B cell (primary cell): ENCODE measurements around the gene IL17B. TPM values are rescaled to one million over a fixed set of nuclear protein-coding genes. Genes with fewer than 3 reads are reported as not detected.

Source experiments
- ATAC-seq: fragments of 200-7000 bp; cut with Tn5 transposase; one replicate; pipeline ENCODE4 v1.10.0; 2021; ENCODE audit warnings: low read depth, mild to moderate bottlenecking, moderate number of reproducible peaks, moderate library complexity
- CTCF ChIA-PET: fragments of 350-600 bp; sonication (Branson Sonifier 250); formaldehyde crosslinking; loops from one replicate; lab custom pipeline; 2021; ENCODE audit warnings: antibody characterized with exemption, inconsistent platforms; lab: Charles Lee
- POLR2A ChIA-PET: fragments of 350-600 bp; sonication (Branson Sonifier 250); formaldehyde crosslinking; loops from one replicate; lab custom pipeline; 2021; ENCODE audit warnings: antibody characterized with exemption; lab: Charles Lee
- DNase-seq: peaks from one replicate; pipeline ENCODE4 v3.0.0; 2013
- H2AFZ ChIP-seq: 2 replicates; pipeline ENCODE4 v1.6.1; 2012; ENCODE audit warnings: mild to moderate bottlenecking, low read depth, low read length; ENCODE audit not compliant: insufficient read depth, poor library complexity, severe bottlenecking
- H3K27ac ChIP-seq, 2 donors: 1 replicate in 1 of 2; 2 replicates in 1 of 2; pipeline ENCODE4 v1.5.1; 2012 to 2013; ENCODE audit warnings: low read length in 2 of 2, mild to moderate bottlenecking in 2 of 2, moderate library complexity in 1 of 2
- H3K27me3 ChIP-seq, 4 experiments: fragments of 200-600 bp in 1 of 4; sonication (generic) in 1 of 4; replicated peaks in 1 of 4; 1 replicate in 2 of 4; 2 replicates in 2 of 4; pipeline versions ENCODE4 v1.6.1 to v1.7.0; 2013 to 2016; ENCODE audit warnings: low read length in 3 of 4, mild to moderate bottlenecking in 2 of 4, mixed read lengths in 1 of 4, moderate library complexity in 1 of 4; ENCODE audit not compliant: insufficient read depth in 4 of 4, control insufficient read depth in 3 of 4; ENCODE audit errors: control extremely low read depth in 1 of 4
- H3K36me3 ChIP-seq, 2 experiments: replicated peaks in 1 of 2; 1 replicate in 1 of 2; 2 replicates in 1 of 2; pipeline versions ENCODE4 v1.6.1 to v1.7.1; 2013; ENCODE audit warnings: low read length in 1 of 2; ENCODE audit not compliant: insufficient read depth in 2 of 2, control insufficient read depth in 1 of 2; ENCODE audit errors: control extremely low read depth in 1 of 2, extremely low read depth in 1 of 2
- H3K4me1 ChIP-seq, 2 donors: fragments of 200-600 bp in 1 of 2; sonication (generic) in 1 of 2; 1 replicate in 1 of 2; 2 replicates in 1 of 2; pipeline versions ENCODE4 v1.5.1 to v1.6.1; 2013 to 2017; ENCODE audit warnings: low read length in 2 of 2; ENCODE audit not compliant: control insufficient read depth in 2 of 2, insufficient read depth in 2 of 2
- H3K4me2 ChIP-seq: replicated peaks from 2 replicates; pipeline ENCODE3; 2012; ENCODE audit warnings: mild to moderate bottlenecking, low read depth, low read length; ENCODE audit not compliant: poor library complexity, severe bottlenecking
- H3K4me3 ChIP-seq, 5 experiments: fragments of 200-600 bp in 1 of 5; sonication (generic) in 1 of 5; 1 replicate in 3 of 5; 2 replicates in 2 of 5; pipeline versions ENCODE4 v1.5.1 to v1.7.0; 2011 to 2016; ENCODE audit warnings: low read length in 4 of 5, mild to moderate bottlenecking in 4 of 5, low read depth in 2 of 5, control low read depth in 1 of 5, moderate library complexity in 1 of 5; ENCODE audit not compliant: insufficient read depth in 1 of 5; ENCODE audit errors: control extremely low read depth in 1 of 5, extremely low read depth in 1 of 5
- H3K79me2 ChIP-seq: fragments of 200-600 bp; sonication (generic); one replicate; pipeline ENCODE4 v1.6.0; 2016; ENCODE audit warnings: low read length; ENCODE audit not compliant: control insufficient read depth, insufficient read depth
- H3K9ac ChIP-seq: fragments of 200-600 bp; sonication (generic); 2 replicates; pipeline ENCODE4 v1.6.1; 2017; ENCODE audit warnings: mild to moderate bottlenecking, low read length, moderate library complexity
- H3K9me3 ChIP-seq, 3 donors: one replicate each; pipeline versions ENCODE4 v1.6.1 to v1.7.1; 2013; ENCODE audit warnings: low read length in 2 of 3; ENCODE audit not compliant: control insufficient read depth in 2 of 3, insufficient read depth in 1 of 3; ENCODE audit errors: control extremely low read depth in 1 of 3
- H4K20me1 ChIP-seq: 2 replicates; pipeline ENCODE4 v1.6.0; 2012; ENCODE audit warnings: mild to moderate bottlenecking, low read length; ENCODE audit not compliant: insufficient read depth, control insufficient read depth, poor library complexity, severe bottlenecking
- H3K27ac Mint-ChIP-seq: one replicate; pipeline ENCODE4 v1.8.0; 2021; ENCODE audit warnings: mixed read lengths
- H3K27me3 Mint-ChIP-seq: one replicate; pipeline ENCODE4 v1.8.0; 2021; ENCODE audit warnings: mixed read lengths
- H3K4me1 Mint-ChIP-seq: one replicate; pipeline ENCODE4 v1.8.0; 2021; ENCODE audit warnings: mixed read lengths
- H3K4me3 Mint-ChIP-seq: one replicate; pipeline ENCODE4 v1.8.0; 2021; ENCODE audit warnings: mixed read lengths
- H3K9me3 Mint-ChIP-seq: one replicate; pipeline ENCODE4 v1.8.0; 2022; ENCODE audit warnings: mixed read lengths; ENCODE audit not compliant: insufficient read depth
- EZH2 ChIP-seq: IDR thresholded peaks from 2 replicates; pipeline ENCODE4 v1.6.1; 2012; ENCODE audit warnings: borderline replicate concordance, low read depth, mild to moderate bottlenecking, moderate library complexity, low read length; ENCODE audit not compliant: insufficient read depth, poor library complexity, severe bottlenecking
- WGBS: methylation state at CpG from one replicate; pipeline ENCODE4 v1.1.5; 2013; ENCODE audit warnings: missing lambda C conversion rate; ENCODE audit not compliant: insufficient coverage; 5-methylcytosine and 5-hydroxymethylcytosine counted together
- intact Hi-C: fragments of 100-400 bp; cut with micrococcal nuclease; formaldehyde crosslinking; loops from one replicate; pipeline ENCODE4 v1.10.0; 2022
- polyA plus RNA-seq: library from polyadenylated mRNA; depleted of rRNA; stranded (reverse); fragments of >200 nt; gene quantifications from 2 replicates; pipeline ENCODE4 v1.2.3, GENCODE V29; 2012
- total RNA-seq, 2 donors: library from RNA; stranded (reverse); fragments of 120-200 nt in 1 of 2; gene quantifications; 1 replicate in 1 of 2; 2 replicates in 1 of 2; pipeline versions ENCODE4 v1.2.3 to v1.2.4, GENCODE V29; 2013 to 2022
- TF ChIP-seq, protein P1 (sequence below): fragments of 200-600 bp; IDR thresholded peaks from one replicate; pipeline ENCODE4 v1.8.0; 2022; ENCODE audit warnings: antibody characterized with exemption, mild to moderate bottlenecking

IL17B gene
- total and polyA plus RNA-seq, 2 donors (not counting 1 experiment from before 2014, with no cell fraction given) = not detected

DNA sequence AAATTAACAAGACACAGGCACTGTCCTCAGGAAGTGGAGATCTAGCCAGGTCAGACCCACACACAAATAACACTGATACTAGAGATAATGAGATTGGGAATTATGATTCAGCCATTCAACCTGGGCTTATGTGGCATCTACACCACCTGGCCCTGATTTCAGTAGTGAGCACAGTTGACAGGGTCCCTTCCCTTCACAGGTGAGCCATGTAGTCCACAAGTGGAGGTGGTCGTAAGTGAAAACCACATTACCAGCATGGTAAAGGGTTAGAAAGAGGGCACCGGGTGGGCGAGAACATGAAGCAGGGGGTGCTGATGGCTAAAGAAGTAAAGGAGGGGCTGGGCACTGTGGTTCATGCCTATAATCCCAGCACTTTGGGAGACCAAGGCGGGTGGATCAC, 48.3 kb upstream of the IL17B start:
- Histone ChIP-seq H3K9ac (no peak overlapping the region), H3K4me2 (no peak overlapping the region), H3K79me2 (no peaks in the 10 kb centered on the region), H3K36me3 (no peaks in the 10 kb centered on the region), H3K27ac (no peak overlapping the region), H3K4me3 (no peak overlapping the region), H4K20me1 (no peaks in the 10 kb centered on the region), H3K27me3 (peaks cover 0 to 9% (median 1%) of the 10 kb centered on the region in 4 experiments), H3K9me3 (peaks cover 0 to 7% (median 0%) of the 10 kb centered on the region in 3 donors), H2AFZ (no peak overlapping the region), H3K4me1 (no peaks in the 10 kb centered on the region)
- no peaks in the 10 kb centered on the region for H3K4me1 Mint-ChIP-seq
- ATAC-seq (no peak), DNase-seq (no peak)
- H3K9me3 Mint-ChIP-seq = no peaks in the 10 kb centered on the region
- no peak overlapping the region for H3K27ac Mint-ChIP-seq
- peaks cover 22% of the 10 kb centered on the region for H3K27me3 Mint-ChIP-seq
- ChIA-PET POLR2A (no interaction called here), CTCF (interaction anchor here (1.1 kb wide), 1 partner anchor 19 kb away, joined by 3 read pairs; no protein-coding TSS in a partner anchor)
- H3K4me3 Mint-ChIP-seq = no peak overlapping the region
- intact Hi-C loops = no loop called here
- WGBS = 75% methylated on average over 3 of the region's 4 CpGs
- TF ChIP-seq, protein P1, sequence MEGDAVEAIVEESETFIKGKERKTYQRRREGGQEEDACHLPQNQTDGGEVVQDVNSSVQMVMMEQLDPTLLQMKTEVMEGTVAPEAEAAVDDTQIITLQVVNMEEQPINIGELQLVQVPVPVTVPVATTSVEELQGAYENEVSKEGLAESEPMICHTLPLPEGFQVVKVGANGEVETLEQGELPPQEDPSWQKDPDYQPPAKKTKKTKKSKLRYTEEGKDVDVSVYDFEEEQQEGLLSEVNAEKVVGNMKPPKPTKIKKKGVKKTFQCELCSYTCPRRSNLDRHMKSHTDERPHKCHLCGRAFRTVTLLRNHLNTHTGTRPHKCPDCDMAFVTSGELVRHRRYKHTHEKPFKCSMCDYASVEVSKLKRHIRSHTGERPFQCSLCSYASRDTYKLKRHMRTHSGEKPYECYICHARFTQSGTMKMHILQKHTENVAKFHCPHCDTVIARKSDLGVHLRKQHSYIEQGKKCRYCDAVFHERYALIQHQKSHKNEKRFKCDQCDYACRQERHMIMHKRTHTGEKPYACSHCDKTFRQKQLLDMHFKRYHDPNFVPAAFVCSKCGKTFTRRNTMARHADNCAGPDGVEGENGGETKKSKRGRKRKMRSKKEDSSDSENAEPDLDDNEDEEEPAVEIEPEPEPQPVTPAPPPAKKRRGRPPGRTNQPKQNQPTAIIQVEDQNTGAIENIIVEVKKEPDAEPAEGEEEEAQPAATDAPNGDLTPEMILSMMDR = no peak
- no peak for TF ChIP-seq EZH2

DNA sequence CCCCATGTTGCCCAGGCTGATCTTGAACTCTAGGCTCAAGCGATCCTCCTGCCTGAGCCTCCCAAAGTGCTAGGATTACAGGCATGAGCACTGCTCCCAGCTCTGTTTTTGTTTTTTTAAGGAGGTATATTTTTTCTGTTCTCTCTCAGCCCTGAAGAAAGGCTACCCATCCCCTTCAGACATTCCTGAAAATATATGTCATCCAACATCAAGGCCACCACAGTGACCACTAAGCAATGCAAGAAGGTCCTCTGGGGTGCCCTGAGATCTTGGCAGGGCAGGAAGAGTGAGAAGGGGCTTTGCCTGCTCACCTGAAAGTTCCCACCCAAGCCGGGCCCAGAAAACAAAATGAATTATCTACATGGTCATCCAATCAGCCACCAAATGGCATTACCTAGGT, 47.8 kb upstream of the IL17B start:
- Histone ChIP-seq H3K27me3 (peaks cover 0 to 9% (median 1%) of the 10 kb centered on the region in 4 experiments), H3K9me3 (peaks cover 0 to 5% (median 0%) of the 10 kb centered on the region in 3 donors), H3K4me2 (no peak overlapping the region), H3K4me1 (no peaks in the 10 kb centered on the region), H3K79me2 (no peaks in the 10 kb centered on the region), H3K36me3 (no peaks in the 10 kb centered on the region), H3K27ac (no peak overlapping the region), H3K4me3 (no peak overlapping the region), H3K9ac (no peak overlapping the region), H4K20me1 (no peaks in the 10 kb centered on the region), H2AFZ (no peak overlapping the region)
- no peak overlapping the region for H3K27ac Mint-ChIP-seq
- ChIA-PET POLR2A (no interaction called here), CTCF (no interaction called here)
- intact Hi-C loops = no loop called here
- no CpG with 5 or more reads among the region's 2 CpGs for WGBS
- no peak for DNase-seq
- no peaks in the 10 kb centered on the region for H3K9me3 Mint-ChIP-seq
- H3K4me1 Mint-ChIP-seq = no peaks in the 10 kb centered on the region
- ATAC-seq = no peak
- TF ChIP-seq, protein P1 = no peak
- TF ChIP-seq EZH2 = no peak
- H3K27me3 Mint-ChIP-seq = peaks cover 25% of the 10 kb centered on the region
- no peak overlapping the region for H3K4me3 Mint-ChIP-seq
